ENCODE results near the gene EFCAB11. TPM values are rescaled to one million over a fixed set of nuclear protein-coding genes. Genes with fewer than 3 reads are reported as not detected.

Gene EFCAB11
- total RNA-seq, 1 experiment from 2014 or later = 18.1 TPM

- Histone ChIP-seq H4K20me1 (ENCODE audit: insufficient read depth) (no peaks in the 10 kb centered on the region), H2AFZ (ENCODE audit: low read depth, low read length, poor library complexity, severe bottlenecking) (no peak overlapping the region), H3K36me3 (ENCODE audit: control insufficient read depth in 1 of 2, insufficient read depth in 2 of 2, low read length in 2 of 2) (no peaks in the 10 kb centered on the region), H3K4me3 (replicated peaks in 1 of 2; ENCODE audit: low read depth in 1 of 2, low read length in 2 of 2) (no peak overlapping the region), H3K79me2 (ENCODE audit: insufficient read depth, low read length) (no peaks in the 10 kb centered on the region), H3K27ac (ENCODE audit: low read depth, low read length) (no peak overlapping the region), H3K4me2 (ENCODE audit: low read length) (no peak overlapping the region), H3K4me1 (ENCODE audit: control insufficient read depth in 1 of 2, insufficient read depth in 2 of 2, low read length in 2 of 2) (no peaks in the 10 kb centered on the region), H3K9me2 (ENCODE audit: insufficient read depth) (no peaks in the 10 kb centered on the region), H3K27me3 (ENCODE audit: insufficient read depth, low read length) (no peaks in the 10 kb centered on the region), H3K9ac (ENCODE audit: low read length) (no peak overlapping the region), H3K9me3 (ENCODE audit: control insufficient read depth in 1 of 2, insufficient read depth in 1 of 2, low read depth in 1 of 2, low read length in 2 of 2) (no peaks in the 10 kb centered on the region)
- POLR2A ChIA-PET = no interaction called here
- CTCF ChIA-PET = no interaction called here
- intact Hi-C loops (cut with micrococcal nuclease) = no loop called here
- BruUV-seq (replicated peaks) = no TSS peak
- RAD21 ChIA-PET (ENCODE audit: low non-redundant PET in 1 of 2, low total read pairs in 2 of 2, uncharacterized antibody in 2 of 2, unreplicated experiment in 2 of 2) = no interaction called here
- TF ChIP-seq EZH2 (IDR thresholded peaks at IDR 0.05) (no peak), ZBTB33 (IDR thresholded peaks at IDR 0.05; ENCODE audit: extremely low read depth, insufficient replicate concordance, low read length) (no peak), CEBPB (IDR thresholded peaks at IDR 0.05; ENCODE audit: low read depth) (no peak), CTCF (IDR thresholded peaks at IDR 0.05 in 2 of 3, conservative IDR thresholded peaks at IDR 0.05 in 1 of 3; ENCODE audit: borderline replicate concordance in 1 of 3, insufficient read depth in 1 of 3, low read depth in 2 of 3, low read length in 2 of 3) (no peak), SIN3A (IDR thresholded peaks at IDR 0.05; ENCODE audit: low read depth) (no peak), SRF (IDR thresholded peaks at IDR 0.05; ENCODE audit: low read depth) (no peak)
- ATAC-seq (no peak), DNase-seq (ENCODE audit: low read depth, low spot score) (no peak)
Measured at GRCh38 chr14:89797148-89797547, 157.4 kb downstream of the EFCAB11 start.
